Vagina (tissue), 2 donors: ENCODE measurements around the gene CENPU. TPM values are rescaled to one million over a fixed set of nuclear protein-coding genes. Genes with fewer than 3 reads are reported as not detected.
"Not testable (repeated sequence)": the region's sequence is repeated elsewhere in the genome, so short reads cannot be mapped to it uniquely, and the experiment has no call there.

Experiments
- DNase-seq, 2 donors: peaks; one replicate each; pipeline ENCODE4 v3.0.0-alpha.2; 2017; ENCODE audit errors: extremely low spot score in 2 of 2
- H3K27ac ChIP-seq: fragments of 200-600 bp; sonication (generic); one replicate; pipeline ENCODE4 v1.5.1; 2019
- H3K27me3 ChIP-seq: fragments of 200-600 bp; sonication (generic); one replicate; pipeline ENCODE4 v1.5.1; 2019
- H3K36me3 ChIP-seq, 2 donors: fragments of 200-600 bp; sonication (generic); one replicate each; pipeline ENCODE4 v1.5.1; 2017 to 2019
- H3K4me1 ChIP-seq: fragments of 200-600 bp; sonication (generic); one replicate; pipeline ENCODE4 v1.5.1; 2019
- H3K4me3 ChIP-seq, 2 donors: fragments of 200-600 bp; sonication (generic); 1 replicate in 1 of 2; 2 replicates in 1 of 2; pipeline ENCODE4 v1.5.1; 2016 to 2019
- H3K9me3 ChIP-seq: fragments of 200-600 bp; sonication (generic); one replicate; pipeline ENCODE4 v1.5.1; 2019
- CTCF ChIP-seq, 3 experiments: fragments of 450-650 bp in 2 of 3; fragments of 200-600 bp in 1 of 3; sonication (generic) in 1 of 3; IDR thresholded peaks; one replicate each; pipeline ENCODE4 v1.5.1; 2017 to 2019; ENCODE audit warnings: antibody characterized with exemption in 3 of 3, mild to moderate bottlenecking in 2 of 3, moderate library complexity in 2 of 3
- POLR2A ChIP-seq, 2 donors: fragments of 450-650 bp; IDR thresholded peaks; one replicate each; pipeline ENCODE4 v1.6.1; 2017; ENCODE audit warnings: antibody characterized with exemption in 2 of 2, mild to moderate bottlenecking in 2 of 2, moderate library complexity in 2 of 2
- POLR2AphosphoS5 ChIP-seq, 2 donors: sonication (generic); formaldehyde crosslinking; IDR thresholded peaks; one replicate each; pipeline ENCODE4 v1.9.0; 2017; ENCODE audit warnings: antibody characterized with exemption in 2 of 2, mild to moderate bottlenecking in 2 of 2, low read depth in 1 of 2; ENCODE audit not compliant: insufficient read depth in 1 of 2
- intact Hi-C: fragments of 100-400 bp; cut with DNase I; formaldehyde crosslinking; loops from one replicate; pipeline ENCODE4 v1.15.1; 2023
- total RNA-seq: library from RNA; depleted of rRNA; stranded (reverse); fragments of >200 nt; gene quantifications from one replicate; pipeline ENCODE4 v1.2.3, GENCODE V29; 2016

The CENPU gene
- total RNA-seq, 1 donor from 2014 or later, result 5.2 TPM

GRCh38 chr4:184664445-184665210 lies 69.3 kb downstream of the CENPU start:
- H3K4me1 ChIP-seq, result no peaks in the 10 kb centered on the region
- intact Hi-C loops, result no loop called here
- H3K27me3 ChIP-seq, result no peaks in the 10 kb centered on the region
- no peak for DNase-seq
- no peak overlapping the region for H3K4me3 ChIP-seq
- no peak for TF ChIP-seq POLR2AphosphoS5 (IDR thresholded peaks at IDR 0.05; ENCODE audit: insufficient read depth in 1 of 2, low read depth in 1 of 2)
- no peak overlapping the region for H3K27ac ChIP-seq
- H3K9me3 ChIP-seq, result no peaks in the 10 kb centered on the region
- H3K36me3 ChIP-seq, result peaks cover 0 to 39% of the 10 kb centered on the region in 2 donors

- intact Hi-C loops, result no loop called here
- no peaks in the 10 kb centered on the region for H3K27me3 ChIP-seq
- peaks cover 0 to 19% of the 10 kb centered on the region in 2 donors for H3K36me3 ChIP-seq
- DNase-seq, result no peak
- H3K9me3 ChIP-seq, result no peaks in the 10 kb centered on the region
- no peak overlapping the region for H3K4me3 ChIP-seq
- TF ChIP-seq CTCF (IDR thresholded peaks at IDR 0.05) (no peak), POLR2A (IDR thresholded peaks at IDR 0.05) (no peak), POLR2AphosphoS5 (IDR thresholded peaks at IDR 0.05; ENCODE audit: insufficient read depth in 1 of 2, low read depth in 1 of 2) (no peak)
- H3K27ac ChIP-seq, result no peak overlapping the region
- no peaks in the 10 kb centered on the region for H3K4me1 ChIP-seq
These were observed 71.7 kb downstream of the CENPU start for GRCh38 chr4:184662236-184662635.

GRCh38 chr4:184660978-184661377 lies 72.9 kb downstream of the CENPU start:
- no peaks in the 10 kb centered on the region for H3K9me3 ChIP-seq
- no peak overlapping the region for H3K27ac ChIP-seq
- no peak for DNase-seq
- no peak overlapping the region for H3K4me3 ChIP-seq
- no peaks in the 10 kb centered on the region for H3K27me3 ChIP-seq
- peaks cover 0 to 8% of the 10 kb centered on the region in 2 donors for H3K36me3 ChIP-seq
- intact Hi-C loops, result no loop called here
- no peak for TF ChIP-seq POLR2AphosphoS5 (IDR thresholded peaks at IDR 0.05; ENCODE audit: insufficient read depth in 1 of 2, low read depth in 1 of 2)
- TF ChIP-seq CTCF (IDR thresholded peaks at IDR 0.05), result no peak
- no peak for TF ChIP-seq POLR2A (IDR thresholded peaks at IDR 0.05)
- H3K4me1 ChIP-seq, result no peaks in the 10 kb centered on the region

- H3K4me3 ChIP-seq, H3K27me3 ChIP-seq, H3K4me1 ChIP-seq, DNase-seq, H3K9me3 ChIP-seq, H3K27ac ChIP-seq, intact Hi-C loops, H3K36me3 ChIP-seq: not testable (repeated sequence)
These were observed 76.1 kb downstream of the CENPU start for GRCh38 chr4:184657820-184658219.

- intact Hi-C loops, result no loop called here
- Histone ChIP-seq H3K4me1 (peaks cover 4% of the 10 kb centered on the region), H3K27me3 (no peaks in the 10 kb centered on the region), H3K27ac (no peak overlapping the region), H3K4me3 (no peak overlapping the region), H3K9me3 (no peaks in the 10 kb centered on the region), H3K36me3 (peaks cover 0 to 5% of the 10 kb centered on the region in 2 donors)
- TF ChIP-seq POLR2A (IDR thresholded peaks at IDR 0.05) (no peak), CTCF (IDR thresholded peaks at IDR 0.05) (no peak), POLR2AphosphoS5 (IDR thresholded peaks at IDR 0.05; ENCODE audit: insufficient read depth in 1 of 2, low read depth in 1 of 2) (no peak)
- DNase-seq, result no peak
These were observed 76.8 kb downstream of the CENPU start for GRCh38 chr4:184657144-184657543.
